Measurements from ENCODE around the gene FOSL2.

- TF ChIP-seq CTCF (IDR thresholded peaks at IDR 0.05), result no peak
- TF ChIP-seq POLR2A (IDR thresholded peaks at IDR 0.05), result no peak
These were observed 46.5 kb downstream of the FOSL2 start for GRCh38 chr2:28439127-28439526.
